HG03469 (cell line): ENCODE results near the gene ZNF280A.
"Not testable (repeated sequence)": the region's sequence is repeated elsewhere in the genome, so short reads cannot be mapped to it uniquely, and the experiment has no call there.

Source experiments
- ATAC-seq: cut with Tn5 transposase; IDR thresholded peaks from one replicate; pipeline ENCODE4 v1.9.1; 2021; ENCODE audit warnings: mild to moderate bottlenecking, moderate library complexity, moderate number of reproducible peaks; ENCODE audit not compliant: unreplicated experiment

The ZNF280A gene

DNA sequence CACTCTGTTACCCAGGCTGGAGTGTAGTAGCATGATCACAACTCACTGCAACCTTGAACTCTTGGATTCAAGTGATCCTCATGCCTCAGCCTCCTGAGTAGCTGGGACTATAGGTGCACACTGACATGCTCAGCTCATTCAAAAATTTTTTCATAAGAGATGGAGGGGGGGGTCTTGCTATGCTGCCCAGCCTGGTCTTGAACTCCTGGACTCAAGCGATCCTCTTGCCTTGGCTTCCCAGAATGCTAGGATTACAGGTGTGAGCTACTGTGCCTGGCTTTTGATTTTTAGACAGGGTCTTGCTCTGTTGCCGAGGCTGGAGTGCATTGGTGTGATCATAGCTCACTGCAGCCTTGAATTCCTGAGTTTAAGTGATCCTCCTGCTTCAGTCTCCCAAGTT is 25.0 kb upstream of the ZNF280A start:
- ATAC-seq, result no peak

DNA sequence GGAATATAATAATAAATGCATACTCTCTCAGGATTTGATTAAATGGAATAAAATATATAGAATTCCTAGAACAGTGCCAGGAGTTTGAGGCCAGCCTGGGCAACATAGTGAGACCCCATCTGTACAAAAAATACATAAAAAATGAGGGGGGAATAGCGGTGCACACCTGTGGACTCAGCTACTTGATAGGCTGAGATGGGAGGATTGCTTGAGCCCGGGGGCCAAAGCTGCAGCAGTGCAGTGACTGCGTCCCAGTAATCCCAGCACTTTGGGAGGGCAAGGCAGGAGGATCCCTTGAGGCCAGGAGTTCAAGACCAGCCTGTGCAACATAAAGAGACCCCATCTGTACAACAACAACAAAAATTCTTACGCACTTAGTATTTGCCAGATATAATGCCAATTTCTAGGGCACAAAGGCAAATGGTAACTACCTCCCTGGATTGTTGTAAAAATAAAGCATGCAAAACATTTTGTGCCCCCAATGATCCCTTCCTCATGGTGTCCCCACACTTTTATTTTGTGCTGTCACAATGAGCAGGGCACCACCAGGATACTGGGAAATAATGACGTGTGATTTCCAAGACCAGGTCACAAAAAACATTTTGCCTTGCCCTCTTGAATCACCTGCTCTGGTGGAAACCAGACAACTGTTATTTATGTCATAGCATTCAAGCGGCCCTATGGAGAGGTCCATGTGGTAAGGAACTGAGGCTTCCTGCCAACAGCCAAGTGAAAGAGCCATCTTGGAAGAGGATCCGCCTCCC is 18.3 kb upstream of the ZNF280A start:
- no peak for ATAC-seq

DNA sequence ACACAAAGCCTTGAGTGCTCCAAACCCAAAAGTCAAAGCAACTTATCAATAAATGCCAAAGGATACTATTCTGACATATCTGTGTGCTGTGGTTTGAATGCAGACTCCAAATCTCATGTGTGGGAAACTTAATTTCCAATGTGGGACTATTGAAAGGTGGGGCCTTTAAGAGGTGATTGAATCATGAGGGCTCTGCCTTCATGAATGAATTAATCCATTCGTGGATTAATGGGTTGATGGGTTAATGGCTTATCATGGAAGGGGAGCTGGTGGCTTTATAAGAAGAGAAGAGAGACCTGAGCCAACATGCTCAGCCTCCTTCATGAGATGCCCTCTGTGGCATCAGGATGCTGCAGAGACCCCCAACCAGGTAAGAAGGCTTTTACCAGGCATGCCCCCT is 16.8 kb upstream of the ZNF280A start:
- ATAC-seq, result no peak

DNA sequence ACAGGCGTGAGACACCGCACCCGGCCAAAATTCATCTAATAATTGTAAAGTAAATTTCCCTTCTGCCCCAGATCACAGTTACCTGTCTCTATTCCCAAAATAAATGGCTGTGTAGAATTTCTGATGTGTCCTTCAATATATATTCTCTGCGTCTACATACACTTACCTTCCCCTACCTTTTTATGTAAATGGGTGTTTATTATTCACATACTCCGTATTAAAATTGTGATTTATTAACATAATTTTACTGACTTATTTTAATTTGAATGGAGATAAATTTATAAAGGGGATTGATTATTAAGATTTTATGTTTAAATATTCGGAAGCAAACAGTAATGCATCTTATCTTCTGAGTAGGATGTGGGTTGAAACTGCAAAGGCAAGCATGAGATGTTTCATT is 16.4 kb upstream of the ZNF280A start:
- no peak for ATAC-seq

DNA sequence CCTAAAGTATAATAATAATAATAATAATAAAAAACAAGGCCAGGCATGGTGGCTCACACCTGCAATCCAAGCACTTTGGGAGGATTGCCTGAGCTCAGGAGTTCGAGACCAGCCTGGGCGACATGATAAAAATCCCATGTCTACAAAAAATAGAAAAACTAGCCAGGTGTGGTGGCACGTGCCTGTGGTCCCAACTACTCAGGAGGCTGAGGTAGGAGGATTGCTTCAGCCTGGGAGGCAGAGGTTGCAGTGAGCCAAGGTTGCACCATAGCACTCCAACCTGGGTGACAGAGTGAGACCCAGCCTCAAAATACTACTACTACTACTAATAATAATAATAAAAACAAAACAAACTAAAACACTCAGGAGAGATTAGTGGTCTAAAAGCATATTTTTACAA is 15.6 kb upstream of the ZNF280A start:
- no peak for ATAC-seq

DNA sequence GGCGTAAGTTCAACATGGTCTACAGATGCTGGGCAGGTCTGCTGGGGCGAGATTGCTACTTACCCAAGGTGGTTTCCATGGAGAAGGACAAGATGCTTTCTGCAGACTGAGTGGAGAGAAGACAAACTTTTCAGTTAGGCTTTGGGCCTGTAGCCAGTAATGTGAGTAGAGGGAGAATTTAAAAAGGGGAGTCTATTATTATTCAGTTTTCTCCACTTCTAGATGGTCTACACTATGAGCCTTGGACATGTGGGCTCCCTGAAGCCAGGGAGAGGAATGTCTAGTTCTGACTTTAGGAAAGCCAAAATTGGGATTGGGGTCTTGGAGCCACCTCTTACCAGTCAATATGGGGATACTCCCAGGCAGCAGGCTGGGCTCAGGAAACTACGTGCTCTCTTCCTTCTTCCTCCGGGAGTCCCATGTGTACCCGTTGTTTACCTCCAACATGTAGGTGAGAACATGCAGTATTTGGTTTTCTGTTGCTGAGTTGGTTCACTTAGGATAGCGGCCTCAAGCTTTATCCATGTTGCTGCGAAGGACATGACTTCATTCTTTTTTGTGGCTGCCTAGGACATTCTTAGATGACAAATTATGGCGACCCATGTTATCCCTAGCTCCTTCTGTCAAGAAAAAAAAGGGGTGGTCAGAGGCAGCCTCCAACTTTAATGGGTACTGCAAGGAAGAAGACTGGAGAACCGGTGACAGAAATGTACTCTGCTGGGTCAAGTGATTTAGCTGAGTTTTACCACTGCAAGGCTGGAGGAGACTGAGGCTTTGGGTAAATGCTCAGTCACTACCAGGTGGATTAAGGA is 14.7 kb upstream of the ZNF280A start:
- ATAC-seq, result no peak

DNA sequence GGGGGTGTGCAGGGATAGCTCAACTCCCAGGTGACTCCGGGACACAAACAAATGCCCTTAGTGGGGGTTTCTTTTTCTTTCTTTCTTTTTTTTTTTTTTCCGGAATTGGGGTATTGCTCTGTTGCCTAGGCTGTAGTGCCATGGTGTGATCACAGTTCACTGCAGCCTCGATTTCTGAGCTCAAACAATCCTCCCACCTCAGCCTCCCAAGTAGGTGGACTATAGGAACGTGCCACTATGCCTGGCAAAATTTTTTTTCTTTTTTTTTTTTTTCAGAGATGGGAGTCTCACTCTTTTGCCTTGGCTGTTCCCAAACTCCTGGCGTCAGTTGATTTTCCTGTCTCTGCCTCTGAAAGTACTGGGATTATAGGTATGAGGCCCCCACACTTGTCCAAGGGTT is 13.8 kb upstream of the ZNF280A start:
- ATAC-seq, result no peak

DNA sequence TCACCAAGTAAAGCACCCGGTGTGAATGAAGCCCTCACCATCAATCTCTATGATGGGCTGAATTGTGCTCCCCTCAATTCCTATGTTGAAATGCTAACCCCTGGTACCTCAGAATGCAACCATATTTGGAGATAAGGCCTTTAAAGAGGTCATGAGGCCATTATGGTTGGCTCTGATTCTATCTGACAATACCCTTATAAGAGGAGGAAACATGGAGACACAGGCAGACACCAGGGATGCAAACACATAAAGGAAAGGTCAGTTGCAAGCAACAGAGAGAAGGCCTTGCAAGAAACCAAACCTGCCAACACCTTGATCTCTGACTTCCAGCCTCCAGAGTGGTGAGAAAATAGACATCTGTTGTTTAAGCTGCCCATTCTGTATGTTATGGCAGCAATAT is 13.3 kb upstream of the ZNF280A start:
- ATAC-seq, result no peak

DNA sequence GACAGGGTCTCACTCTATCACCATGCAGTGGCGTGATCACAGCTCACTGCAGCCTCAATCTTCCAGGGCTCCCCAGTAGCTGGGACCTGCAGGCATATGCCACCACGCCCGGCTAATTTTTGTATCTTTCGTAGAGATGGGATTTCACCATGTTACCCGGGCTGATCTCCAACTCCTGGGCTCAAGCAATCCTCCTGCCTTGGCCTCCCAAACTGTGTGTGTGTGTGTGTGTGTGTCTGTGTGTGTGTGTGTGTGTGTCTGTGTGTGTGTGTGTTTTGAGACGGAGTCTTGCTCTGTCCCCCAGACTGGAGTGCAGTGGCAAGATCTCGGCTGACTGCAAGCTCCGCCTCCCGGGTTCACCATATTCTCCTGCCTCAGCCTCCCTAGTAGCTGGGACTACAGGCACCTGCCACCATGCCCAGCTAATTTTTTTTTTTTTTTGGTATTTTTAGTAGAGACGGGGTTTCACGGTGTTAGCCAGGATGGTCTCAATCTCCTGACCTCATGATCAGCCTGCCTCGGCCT is 12.5 kb upstream of the ZNF280A start:
- ATAC-seq, result not testable (repeated sequence)

DNA sequence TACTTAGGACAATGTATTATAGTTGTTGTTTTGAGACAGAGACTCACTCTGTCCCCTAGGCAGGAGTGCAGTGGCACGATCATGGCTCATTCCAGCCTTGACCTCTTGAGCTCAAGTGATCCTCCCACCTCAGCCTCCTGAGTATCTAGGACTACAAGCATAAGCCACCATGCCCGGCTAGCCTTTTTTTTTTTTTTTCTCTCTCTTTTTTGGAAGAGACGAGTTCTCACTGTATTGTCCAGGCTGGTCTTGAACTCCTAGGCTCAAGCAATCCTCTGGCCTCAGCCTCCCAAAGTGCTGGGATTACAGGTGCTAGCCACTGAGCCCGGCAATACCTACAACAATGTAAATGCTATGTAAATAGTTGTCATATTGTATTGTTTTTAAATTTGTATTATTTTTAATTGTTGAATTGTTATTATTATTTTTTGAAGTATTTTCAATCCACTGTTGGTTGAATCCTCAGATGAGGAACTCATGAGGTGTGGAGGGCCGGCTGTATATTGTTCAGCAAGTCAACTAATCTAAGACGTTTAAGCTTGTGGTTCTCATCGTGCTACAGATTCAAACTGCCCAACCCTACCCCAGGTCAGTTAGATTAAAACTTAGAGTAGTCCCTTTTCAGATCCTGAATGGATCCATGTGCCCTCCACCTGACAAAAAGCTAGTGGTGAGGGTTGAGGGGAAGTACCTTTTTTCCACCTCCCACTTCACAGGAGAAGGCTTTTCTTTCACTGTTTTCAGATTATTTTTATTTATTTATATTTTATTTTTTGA is 11.9 kb upstream of the ZNF280A start:
- ATAC-seq, result no peak

DNA sequence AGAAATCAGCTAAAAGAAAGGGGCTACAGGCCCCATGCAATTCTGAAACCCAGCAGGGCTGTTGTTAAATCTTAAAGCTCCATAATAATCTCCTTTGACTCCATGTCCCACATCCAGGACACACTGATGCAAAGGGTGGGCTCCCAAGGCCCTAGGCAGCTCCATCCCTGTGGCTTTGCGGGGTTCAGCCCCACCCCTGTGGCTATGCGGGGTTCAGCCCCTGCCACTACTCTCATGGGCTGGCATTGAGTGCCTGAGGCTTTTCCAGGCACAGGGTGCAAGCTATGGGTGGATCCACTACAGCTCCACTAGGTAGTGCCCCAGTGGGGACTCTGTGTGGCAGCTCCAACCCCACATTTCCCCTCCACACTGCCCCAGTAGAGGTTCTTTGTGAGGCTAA is 8.7 kb upstream of the ZNF280A start:
- no peak for ATAC-seq

DNA sequence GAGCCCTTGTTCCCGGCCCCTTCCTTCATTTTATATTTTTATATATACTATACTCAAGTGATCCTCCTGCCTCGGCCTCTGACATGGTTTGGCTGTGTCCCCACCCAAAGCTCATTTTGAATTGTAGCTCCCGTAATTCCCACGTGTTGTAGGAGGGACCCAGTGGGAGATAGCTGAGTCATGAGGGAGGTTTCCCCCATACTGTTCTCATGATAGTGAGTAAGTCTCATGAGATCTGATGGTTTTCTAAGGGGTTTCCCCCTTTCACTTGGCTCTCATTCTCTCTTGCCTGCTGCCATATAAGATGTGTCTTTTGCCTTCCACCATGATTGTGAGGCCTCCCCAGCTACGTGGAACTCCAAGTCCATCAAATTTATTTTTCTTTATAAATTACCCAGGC is 7.2 kb upstream of the ZNF280A start:
- no peak for ATAC-seq

DNA sequence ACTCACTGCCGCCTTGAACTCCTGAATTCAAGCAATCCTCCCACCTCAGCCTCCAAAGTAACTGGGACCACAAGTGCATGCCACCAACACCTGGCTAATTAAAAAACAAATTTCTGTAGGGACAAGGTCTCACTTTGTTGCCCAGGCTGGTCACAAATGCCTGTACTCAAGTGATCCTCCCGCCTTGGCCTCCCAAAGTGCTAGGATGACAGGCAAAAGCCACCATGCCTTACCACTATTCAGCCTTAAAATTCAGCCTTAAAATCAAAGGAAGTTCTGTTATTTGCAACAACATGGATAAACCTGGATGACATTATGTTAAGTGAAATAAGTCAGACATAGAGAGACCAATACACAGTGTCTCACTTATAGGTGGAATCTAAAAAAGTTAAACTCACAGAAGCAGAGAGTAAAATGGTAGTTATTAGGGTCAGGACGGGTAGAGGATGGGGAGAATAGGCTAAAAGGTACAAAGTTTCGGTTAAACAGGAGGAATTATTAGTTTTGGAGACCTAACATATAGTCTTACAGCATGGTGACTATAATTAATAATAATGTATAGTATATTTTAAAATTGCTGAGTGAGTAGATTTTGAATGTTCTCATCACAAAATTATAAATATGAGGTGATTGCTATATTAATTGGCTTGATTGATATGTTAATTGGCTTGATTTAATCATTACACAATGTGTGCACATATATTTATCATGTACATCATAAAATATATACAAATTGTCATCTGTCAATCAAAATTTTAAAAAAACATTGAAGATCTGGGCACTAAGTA is 6.2 kb upstream of the ZNF280A start:
- no peak for ATAC-seq

DNA sequence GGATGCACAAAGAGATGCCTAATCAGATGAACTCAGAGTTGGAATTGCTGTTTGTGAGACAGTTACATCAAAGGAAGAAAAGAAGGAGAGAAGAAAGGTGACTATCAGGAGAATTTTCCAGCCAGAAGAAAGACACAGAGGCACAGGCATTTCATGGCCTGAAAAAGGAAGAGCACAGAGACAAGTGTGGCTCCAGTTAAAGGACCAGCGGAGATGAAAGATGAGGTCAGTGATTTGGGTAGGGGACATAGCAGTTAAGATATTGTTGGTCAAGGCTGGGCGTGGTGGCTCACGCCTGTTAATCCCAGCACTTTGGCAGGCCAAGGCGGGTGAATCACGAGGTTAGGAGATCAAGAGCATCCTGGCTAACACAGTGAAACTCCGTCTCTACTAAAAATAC is 3.4 kb upstream of the ZNF280A start:
- no peak for ATAC-seq

DNA sequence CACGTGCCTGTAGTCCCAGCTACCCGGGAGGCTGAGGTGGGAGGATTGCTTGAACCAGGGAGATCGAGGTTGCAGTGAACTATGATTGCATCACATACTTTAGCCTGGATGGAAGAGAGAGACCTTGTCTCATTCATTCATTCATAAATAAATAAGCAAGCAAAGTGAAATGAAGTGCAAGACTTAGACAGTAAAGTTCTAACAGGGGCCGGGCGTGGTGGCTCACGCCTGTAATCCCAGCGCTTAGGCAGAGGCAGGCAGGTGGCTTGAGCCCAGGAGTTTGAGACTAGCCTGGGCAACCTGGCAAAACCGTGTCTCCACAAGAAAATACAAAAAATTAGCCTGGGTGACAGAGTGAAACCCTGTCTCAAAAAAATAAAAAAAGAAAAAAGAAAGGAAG is 1.6 kb upstream of the ZNF280A start:
- no peak for ATAC-seq

DNA sequence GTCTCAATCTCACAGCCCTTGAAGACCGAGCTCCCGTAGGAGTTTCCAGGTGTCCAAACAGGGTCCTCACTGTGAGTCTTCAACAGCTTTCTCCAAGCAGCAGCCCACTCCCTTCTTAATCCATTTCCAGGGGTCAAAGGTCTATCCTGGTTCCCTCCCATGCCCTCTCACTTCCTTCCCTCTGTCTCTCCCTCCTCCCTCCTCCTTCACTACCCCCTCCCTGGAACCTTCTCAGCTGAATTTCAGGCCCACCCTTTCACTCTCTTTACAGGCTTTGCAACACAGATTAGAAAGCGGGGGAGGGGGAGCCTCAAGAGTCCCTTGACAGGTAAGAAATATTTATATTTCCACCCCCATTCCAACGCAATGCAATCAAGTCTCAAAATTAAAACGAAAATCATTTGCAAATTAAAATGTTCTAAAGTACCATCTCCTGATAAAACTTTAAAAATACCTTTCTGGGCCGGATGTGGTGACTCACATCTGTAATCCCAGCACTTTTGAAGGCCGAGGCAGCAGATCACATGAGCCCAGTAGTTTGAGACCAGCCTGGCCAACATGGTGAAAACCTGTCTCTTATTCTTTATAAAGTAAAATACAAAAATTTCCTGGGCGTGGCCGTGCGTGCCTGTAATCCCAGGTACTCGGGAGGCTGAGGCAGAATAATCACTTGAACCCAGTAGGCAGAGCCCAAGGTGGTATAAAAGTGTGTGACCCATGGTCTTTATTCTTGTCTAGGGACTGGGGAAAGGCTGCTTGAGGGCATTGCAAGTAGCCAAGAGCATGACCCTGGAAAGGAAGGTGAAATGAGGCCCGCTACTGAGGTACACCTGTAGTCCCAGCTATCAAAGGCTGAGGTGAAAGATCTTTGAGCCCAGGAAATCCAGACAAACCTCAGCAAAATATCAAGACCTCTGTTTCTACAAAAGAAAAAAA is 865 bp upstream of the ZNF280A start:
- ATAC-seq, result no peak

DNA sequence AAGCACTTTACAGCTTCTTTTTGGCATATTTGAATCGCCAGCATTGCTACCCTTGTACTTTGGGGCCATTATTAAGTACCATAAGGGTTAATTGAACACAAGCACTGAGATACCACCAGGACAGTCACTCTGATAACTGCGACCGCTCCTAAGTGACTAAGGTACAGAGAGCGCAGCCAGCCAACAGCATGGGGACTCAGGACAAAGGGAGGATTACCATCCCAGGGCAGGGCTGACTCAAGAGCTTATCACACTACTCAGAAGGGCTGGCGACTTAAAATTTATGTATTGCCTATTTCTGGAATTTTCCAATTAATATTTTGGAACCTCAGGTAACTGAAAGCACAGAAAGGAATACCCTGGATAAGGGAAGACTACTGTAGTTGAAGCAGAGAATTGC is 479 bp downstream of the ZNF280A start:
- no peak for ATAC-seq

DNA sequence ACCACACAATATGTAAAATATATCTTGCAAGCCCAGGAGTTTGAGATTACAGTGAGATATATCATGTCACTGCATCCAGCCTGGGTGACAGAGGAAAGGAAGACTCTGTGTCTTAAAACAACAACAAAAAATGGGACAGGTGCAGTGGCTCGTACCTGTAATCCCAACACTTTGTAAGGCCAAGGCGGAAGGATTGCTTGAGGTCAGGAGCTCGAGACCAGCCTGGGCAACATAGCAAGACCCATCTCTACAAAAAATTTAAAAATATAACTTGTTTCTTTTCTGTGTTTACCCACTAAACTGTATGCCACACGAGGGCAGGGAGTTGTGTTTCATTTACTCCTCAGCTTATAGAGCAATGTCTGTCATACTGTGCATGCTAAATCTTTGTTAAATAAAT is 3.1 kb downstream of the ZNF280A start:
- no peak for ATAC-seq

DNA sequence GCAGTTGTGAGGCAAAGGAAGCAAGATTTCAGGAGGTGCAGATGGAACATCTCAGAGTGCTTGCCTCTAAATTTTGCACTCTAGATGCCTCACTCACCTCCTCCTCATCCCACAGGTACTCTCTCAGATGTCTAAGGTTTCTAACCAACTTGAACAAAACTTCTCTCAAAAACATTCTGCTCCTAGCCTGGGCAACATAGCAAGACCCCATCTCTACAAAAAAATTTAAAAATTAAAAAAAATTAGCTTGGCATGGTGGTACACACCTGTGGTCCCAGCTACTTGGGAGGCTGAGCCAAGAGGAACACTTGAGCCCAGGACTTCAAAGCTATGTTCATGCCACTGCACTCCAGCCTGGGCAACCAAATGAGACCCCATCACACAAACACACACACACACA is 4.2 kb downstream of the ZNF280A start:
- ATAC-seq, result no peak

DNA sequence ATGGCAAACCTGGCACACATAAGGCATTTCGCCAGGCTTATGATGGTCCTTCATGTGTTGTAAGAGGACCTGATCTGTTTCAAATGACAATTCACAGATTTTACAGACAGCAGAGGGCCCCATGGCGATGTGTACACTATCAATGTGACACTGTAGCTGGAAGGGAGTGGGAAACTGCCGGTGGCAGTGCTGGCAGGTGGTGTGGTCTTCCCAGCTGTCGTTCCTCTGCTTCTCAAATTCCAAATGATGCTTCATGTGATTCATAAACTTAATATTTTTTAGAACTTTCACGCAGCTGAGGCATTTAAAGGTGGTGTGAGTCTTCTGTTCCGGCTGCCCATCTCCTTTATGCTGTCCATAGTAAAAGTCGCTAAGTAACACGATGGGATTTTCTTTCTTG is 5.6 kb downstream of the ZNF280A start:
- not testable (repeated sequence) for ATAC-seq
